Activated CD8-positive, alpha-beta T cell treated with anti-CD3 and anti-CD28 coated beads for 36 hours (primary cell): Measurements from ENCODE around the gene POU2F3. TPM values are rescaled to one million over a fixed set of nuclear protein-coding genes. Genes with fewer than 3 reads are reported as not detected.

ENCODE experiments used
- ATAC-seq: fragments of 200-7000 bp; cut with Tn5 transposase; one replicate; pipeline ENCODE4 v1.10.0; 2021; ENCODE audit warnings: mild to moderate bottlenecking, moderate library complexity
- CTCF ChIA-PET: fragments of 350-600 bp; sonication (Branson Sonifier 250); formaldehyde crosslinking; loops from one replicate; lab custom pipeline; 2021; ENCODE audit warnings: antibody characterized with exemption; lab: Charles Lee
- POLR2A ChIA-PET: fragments of 350-600 bp; sonication (Branson Sonifier 250); formaldehyde crosslinking; loops from one replicate; lab custom pipeline; 2021; ENCODE audit warnings: antibody characterized with exemption; lab: Charles Lee
- DNase-seq: peaks from one replicate; pipeline ENCODE4 v3.0.0-alpha.2; 2020
- H3K27ac Mint-ChIP-seq: one replicate; pipeline ENCODE4 v1.8.0; 2021; ENCODE audit warnings: mild to moderate bottlenecking, mixed read lengths
- H3K27me3 Mint-ChIP-seq: one replicate; pipeline ENCODE4 v1.8.0; 2021; ENCODE audit warnings: mixed read lengths
- H3K36me3 Mint-ChIP-seq: one replicate; pipeline ENCODE4 v1.8.0; 2021; ENCODE audit warnings: low read depth, mixed read lengths
- H3K4me1 Mint-ChIP-seq: one replicate; pipeline ENCODE4 v1.8.0; 2021; ENCODE audit warnings: low read depth, mixed read lengths
- H3K4me3 Mint-ChIP-seq: one replicate; pipeline ENCODE4 v1.8.0; 2021; ENCODE audit warnings: mild to moderate bottlenecking, moderate library complexity, mixed read lengths
- H3K9me3 Mint-ChIP-seq: one replicate; pipeline ENCODE4 v1.8.0; 2021; ENCODE audit warnings: mixed read lengths
- intact Hi-C: fragments of 100-400 bp; cut with micrococcal nuclease; formaldehyde crosslinking; loops from one replicate; pipeline ENCODE4 v1.10.0; 2022
- total RNA-seq, 2 experiments: library from RNA; stranded (reverse); gene quantifications; one replicate each; pipeline ENCODE4 v1.2.3, GENCODE V29; 2021
- TF ChIP-seq, protein P1 (sequence below): fragments of 200-600 bp; IDR thresholded peaks from one replicate; pipeline ENCODE4 v1.8.0; 2022; ENCODE audit warnings: antibody characterized with exemption, mild to moderate bottlenecking

The POU2F3 gene
- total RNA-seq, 2 experiments from 2014 or later, result not detected

DNA sequence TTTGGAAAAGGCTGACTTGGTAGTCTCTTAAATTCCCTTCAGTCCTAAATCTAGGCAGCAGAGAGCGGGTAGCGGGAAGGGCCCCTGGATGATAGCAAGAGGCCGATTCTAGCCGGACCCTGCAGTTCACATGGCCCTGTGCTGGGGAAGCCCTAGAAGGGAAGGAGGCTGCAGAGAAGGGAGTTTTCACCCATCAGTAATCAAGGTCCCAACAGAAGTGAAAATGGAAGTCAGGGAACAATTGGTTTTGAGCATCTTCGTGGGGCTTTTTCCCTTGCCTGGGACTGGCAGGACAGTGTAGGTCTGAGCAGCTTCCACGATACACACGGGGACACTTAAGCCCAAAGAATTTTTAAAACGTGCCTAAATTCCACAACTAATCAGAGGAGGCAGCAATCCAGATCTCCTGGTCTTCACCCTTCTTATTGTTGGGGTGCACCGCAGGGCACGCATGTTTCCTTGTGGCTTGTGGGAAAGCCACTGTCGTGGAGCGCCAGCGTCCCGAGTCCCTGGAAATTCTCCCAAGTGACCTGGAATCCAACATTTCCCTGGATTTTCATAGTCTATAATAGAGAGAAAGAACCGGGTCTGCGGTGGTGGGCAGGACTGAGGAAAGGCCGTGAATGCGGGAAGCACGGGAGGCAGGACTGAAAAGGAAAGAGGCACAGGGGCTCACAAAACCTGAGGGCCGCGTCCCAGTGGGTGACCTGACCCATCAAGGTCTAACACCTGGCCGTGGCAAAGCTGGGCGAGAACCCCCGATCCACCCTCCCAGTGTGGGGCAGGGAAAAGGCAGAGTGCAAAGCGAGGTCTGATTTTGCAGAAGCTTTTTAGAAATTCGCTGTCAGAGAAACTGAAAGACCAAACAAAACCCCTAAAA is 30.0 kb upstream of the POU2F3 start:
- no peak for ATAC-seq
- DNase-seq, result no peak
- no peaks in the 10 kb centered on the region for H3K36me3 Mint-ChIP-seq
- H3K4me3 Mint-ChIP-seq, result peak overlapping the region; percentile 75
- H3K4me1 Mint-ChIP-seq, result peaks cover 16% of the 10 kb centered on the region
- peaks cover 13% of the 10 kb centered on the region for H3K27me3 Mint-ChIP-seq
- POLR2A ChIA-PET, result interaction anchor here (0.6 kb wide), 1 partner anchor 50 kb away, joined by 3 read pairs; no protein-coding TSS in a partner anchor
- H3K27ac Mint-ChIP-seq, result peak overlapping the region; percentile 53
- CTCF ChIA-PET, result no interaction called here
- no peaks in the 10 kb centered on the region for H3K9me3 Mint-ChIP-seq
- TF ChIP-seq, protein P1, sequence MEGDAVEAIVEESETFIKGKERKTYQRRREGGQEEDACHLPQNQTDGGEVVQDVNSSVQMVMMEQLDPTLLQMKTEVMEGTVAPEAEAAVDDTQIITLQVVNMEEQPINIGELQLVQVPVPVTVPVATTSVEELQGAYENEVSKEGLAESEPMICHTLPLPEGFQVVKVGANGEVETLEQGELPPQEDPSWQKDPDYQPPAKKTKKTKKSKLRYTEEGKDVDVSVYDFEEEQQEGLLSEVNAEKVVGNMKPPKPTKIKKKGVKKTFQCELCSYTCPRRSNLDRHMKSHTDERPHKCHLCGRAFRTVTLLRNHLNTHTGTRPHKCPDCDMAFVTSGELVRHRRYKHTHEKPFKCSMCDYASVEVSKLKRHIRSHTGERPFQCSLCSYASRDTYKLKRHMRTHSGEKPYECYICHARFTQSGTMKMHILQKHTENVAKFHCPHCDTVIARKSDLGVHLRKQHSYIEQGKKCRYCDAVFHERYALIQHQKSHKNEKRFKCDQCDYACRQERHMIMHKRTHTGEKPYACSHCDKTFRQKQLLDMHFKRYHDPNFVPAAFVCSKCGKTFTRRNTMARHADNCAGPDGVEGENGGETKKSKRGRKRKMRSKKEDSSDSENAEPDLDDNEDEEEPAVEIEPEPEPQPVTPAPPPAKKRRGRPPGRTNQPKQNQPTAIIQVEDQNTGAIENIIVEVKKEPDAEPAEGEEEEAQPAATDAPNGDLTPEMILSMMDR, result no peak
- intact Hi-C loops, result no loop called here

DNA sequence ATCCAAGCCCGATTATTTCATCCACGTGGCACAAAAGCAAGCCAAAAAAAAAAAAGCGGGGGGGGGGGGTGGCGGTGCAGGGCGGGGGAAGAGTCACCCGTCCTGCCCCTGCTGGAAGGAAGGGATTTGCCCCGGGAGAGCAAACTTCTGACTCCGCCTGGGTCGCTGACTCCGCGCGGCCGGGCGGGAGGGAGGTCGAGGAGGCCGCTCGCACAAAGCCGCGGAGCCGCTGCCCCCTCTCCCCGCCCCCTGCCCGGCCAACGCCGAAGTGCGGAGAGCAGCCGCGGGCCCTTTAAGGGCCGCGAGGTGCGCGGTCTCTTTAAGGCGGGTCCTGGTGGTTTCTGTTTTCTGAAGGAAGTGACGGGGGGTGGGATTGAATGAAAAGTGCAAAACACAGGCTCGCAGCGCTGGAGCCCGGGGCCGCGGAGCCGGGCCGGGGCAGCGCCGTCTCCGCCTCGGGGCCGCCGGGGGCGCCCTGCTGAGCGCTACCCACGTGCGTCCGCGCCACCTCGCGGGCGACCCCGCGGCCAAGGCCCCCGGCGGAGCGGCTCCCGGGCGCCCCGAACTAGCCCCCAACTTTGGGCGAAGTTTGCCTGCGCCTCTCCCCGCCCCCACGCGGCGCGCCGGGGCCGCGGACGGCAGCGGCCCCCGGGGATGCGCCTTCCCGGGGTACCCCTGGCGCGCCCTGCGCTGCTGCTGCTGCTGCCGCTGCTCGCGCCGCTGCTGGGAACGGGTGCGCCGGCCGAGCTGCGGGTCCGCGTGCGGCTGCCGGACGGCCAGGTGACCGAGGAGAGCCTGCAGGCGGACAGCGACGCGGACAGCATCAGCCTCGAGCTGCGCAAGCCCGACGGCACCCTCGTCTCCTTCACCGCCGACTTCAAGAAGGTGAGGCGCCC is 29.1 kb upstream of the POU2F3 start, which contains the start of gene OAF:
TSS of gene OAF (plus strand) at position 407 of the 896 bp plus-strand sequence. CDS start at position 655, 248 bp downstream.
- Mint-ChIP-seq H3K36me3 (no peaks in the 10 kb centered on the region), H3K4me3 (peak within 1 kb of the TSS; percentile 91), H3K27ac (peak within 1 kb of the TSS; percentile 53), H3K4me1 (peaks cover 16% of the 10 kb centered on the region), H3K9me3 (no peaks in the 10 kb centered on the region), H3K27me3 (peaks cover 13% of the 10 kb centered on the region)
- ChIA-PET CTCF (no interaction called here), POLR2A (interaction anchor here (0.6 kb wide), 1 partner anchor 51 kb away, joined by 3 read pairs; no protein-coding TSS in a partner anchor)
- TF ChIP-seq, protein P1, result no peak
- DNase-seq, result peak; percentile 76
- ATAC-seq, result peak; percentile 91
- intact Hi-C loops, result no loop called here

DNA sequence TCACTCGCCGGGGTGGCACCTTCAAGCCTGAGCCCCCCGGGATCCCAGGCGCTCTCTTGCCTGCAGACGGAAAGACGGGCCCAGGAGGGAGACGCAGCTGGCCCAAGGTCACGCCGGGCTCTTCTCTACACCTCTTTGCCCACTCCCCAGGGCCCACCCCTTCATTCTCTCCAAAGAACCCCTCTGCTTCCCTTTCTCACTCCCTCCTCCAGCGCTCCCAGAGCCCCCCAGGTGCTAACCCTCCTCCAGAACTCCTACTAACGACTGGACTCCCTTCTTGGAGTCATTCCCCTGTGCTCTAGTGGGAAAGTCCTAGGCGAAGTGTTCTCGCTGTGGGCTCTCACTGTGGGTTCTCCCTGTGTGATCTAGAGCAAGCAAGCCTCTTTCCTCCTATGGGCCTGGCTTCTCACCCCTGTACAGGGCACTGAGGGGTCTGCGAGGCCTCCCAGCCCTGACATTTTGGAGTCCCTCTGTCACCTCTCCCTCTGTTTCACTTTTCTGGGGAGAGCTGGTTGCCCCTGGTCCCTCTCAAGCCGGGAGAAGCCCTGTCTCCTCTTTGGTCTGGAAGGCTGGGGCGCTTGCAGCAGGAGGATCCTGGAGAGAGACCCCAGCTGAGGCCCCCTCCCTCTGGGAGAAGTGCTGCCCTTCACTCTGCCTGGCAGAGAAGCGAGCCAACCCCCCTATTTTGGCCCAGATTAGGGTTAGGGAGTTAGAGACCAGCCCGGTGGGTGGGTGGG is 28.2 kb upstream of the POU2F3 start:
- CTCF ChIA-PET, result interaction anchor here (1.2 kb wide), 1 partner anchor 18 kb away, joined by 4 read pairs; no protein-coding TSS in a partner anchor
- Mint-ChIP-seq H3K4me1 (peaks cover 16% of the 10 kb centered on the region), H3K36me3 (no peaks in the 10 kb centered on the region), H3K27me3 (peaks cover 11% of the 10 kb centered on the region), H3K9me3 (no peaks in the 10 kb centered on the region), H3K27ac (peak overlapping the region; percentile 28), H3K4me3 (peak overlapping the region; percentile 91)
- ATAC-seq (no peak), DNase-seq (no peak)
- POLR2A ChIA-PET, result no interaction called here
- TF ChIP-seq, protein P1, result no peak
- intact Hi-C loops, result no loop called here

DNA sequence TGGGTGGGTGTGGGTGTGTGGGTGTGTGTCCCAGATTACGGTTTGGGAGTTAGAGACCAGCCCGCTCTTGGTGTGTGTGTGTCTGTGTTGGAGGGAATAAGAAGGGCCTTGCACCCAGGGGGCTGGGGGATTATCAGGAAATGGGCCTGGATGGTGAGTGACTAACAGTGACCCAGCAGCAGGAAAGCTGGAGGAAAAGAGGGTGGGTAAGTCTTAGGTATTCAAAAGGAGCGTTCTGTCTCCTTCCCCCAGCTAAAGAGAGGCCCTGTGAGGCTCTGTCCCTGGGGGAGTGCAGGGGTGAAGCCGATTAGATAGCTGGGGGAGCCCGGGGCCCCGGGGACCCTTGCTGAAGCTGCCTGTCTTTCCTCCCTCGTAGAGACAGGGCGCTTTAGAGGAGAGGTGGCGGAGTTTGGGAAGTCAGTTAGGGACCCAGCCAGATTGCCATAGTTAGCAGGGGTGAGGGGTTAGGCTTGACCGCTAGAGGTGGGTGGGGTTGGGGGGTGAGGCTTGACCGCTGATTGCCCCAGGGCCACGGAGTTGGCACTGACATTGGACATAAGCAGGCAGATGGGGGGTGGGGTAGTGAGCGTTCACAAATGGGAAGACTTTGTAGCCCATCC is 27.6 kb upstream of the POU2F3 start:
- Mint-ChIP-seq H3K4me1 (peaks cover 16% of the 10 kb centered on the region), H3K36me3 (no peaks in the 10 kb centered on the region), H3K4me3 (peak overlapping the region; percentile 37), H3K27me3 (peaks cover 11% of the 10 kb centered on the region), H3K9me3 (no peaks in the 10 kb centered on the region), H3K27ac (no peak overlapping the region)
- TF ChIP-seq, protein P1, result no peak
- no peak for ATAC-seq
- DNase-seq, result no peak
- CTCF ChIA-PET, result interaction anchor here (1.2 to 2.1 kb wide), 2 partner anchors 17 to 91 kb away, joined by 4 to 12 read pairs; no protein-coding TSS in a partner anchor
- intact Hi-C loops, result no loop called here
- POLR2A ChIA-PET, result no interaction called here
